ENCODE results near the gene NOX3. TPM values are rescaled to one million over a fixed set of nuclear protein-coding genes. Genes with fewer than 3 reads are reported as not detected.

The NOX3 gene
- total and polyA plus RNA-seq, 10 of the 15 experiments (the other 5 are each of a cell fraction or from before 2014, with no cell fraction given), result not detected

GRCh38 chr6:155408981-155409380 is 46.7 kb downstream of the NOX3 start:
- no peaks in the 10 kb centered on the region for H3K4me1 ChIP-seq (ENCODE audit: control insufficient read depth, insufficient read depth, low read length)
- ChIA-PET SMC1A (ENCODE audit: uncharacterized antibody, unreplicated experiment) (interaction anchor here (0.6 kb wide), 1 partner anchor 1869 kb away, joined by 3 read pairs; no protein-coding TSS in a partner anchor), RAD21 (ENCODE audit: unreplicated experiment) (no interaction called here), CTCF (interaction anchor here (1.4 kb wide), 1 partner anchor 120 kb away, joined by 3 read pairs; no protein-coding TSS in a partner anchor), POLR2A (no interaction called here)
- H3K27me3 ChIP-seq (replicated peaks in 1 of 2; ENCODE audit: control insufficient read depth in 2 of 2, insufficient read depth in 2 of 2, low read length in 1 of 2), result no peaks in the 10 kb centered on the region
- ATAC-seq (no peak), DNase-seq (ENCODE audit: low read depth, low spot score) (no peak), FAIRE-seq (no peak)
- no peaks in the 10 kb centered on the region; the same call in 2 of the 3 replicates for H3K9me3 ChIP-seq (replicated peaks; ENCODE audit: control insufficient read depth, insufficient read depth, low read length)
- no TSS peak for BruUV-seq (replicated peaks)
- in situ Hi-C loops (cut with MboI) (no loop called here), intact Hi-C loops (cut with micrococcal nuclease; ENCODE audit: unreplicated experiment) (no loop called here)
- H3K4me2 ChIP-seq (ENCODE audit: control insufficient read depth, insufficient read depth), result no peak overlapping the region
- no peak for TF ChIP-seq ZNF217 (IDR thresholded peaks at IDR 0.05)
- no peak for TF ChIP-seq IRF3 (IDR thresholded peaks at IDR 0.05)
- TF ChIP-seq E2F4 (IDR thresholded peaks at IDR 0.05; ENCODE audit: low read depth, low read length), result no peak
- TF ChIP-seq NKRF (conservative IDR thresholded peaks at IDR 0.05), result no peak
- TF ChIP-seq POU2F2 (IDR thresholded peaks at IDR 0.05; ENCODE audit: borderline replicate concordance, low read depth, low read length), result no peak
- TF ChIP-seq IRF4 (IDR thresholded peaks at IDR 0.05; ENCODE audit: low read depth, low read length), result no peak
- TF ChIP-seq EZH2 (IDR thresholded peaks at IDR 0.05; ENCODE audit: borderline replicate concordance, control insufficient read depth, low read depth, low read length), result no peak
- no peak for TF ChIP-seq CREM (IDR thresholded peaks at IDR 0.05; ENCODE audit: low read depth)
- no peak for TF ChIP-seq EGR1 (IDR thresholded peaks at IDR 0.05; ENCODE audit: borderline replicate concordance in 1 of 2, low read depth in 2 of 2, low read length in 2 of 2)
- no peak for TF ChIP-seq ESRRA (IDR thresholded peaks at IDR 0.05; ENCODE audit: low read length)
- TF ChIP-seq RAD51 (IDR thresholded peaks at IDR 0.05), result no peak
- H3K4me3 ChIP-seq, result no peak overlapping the region
- H3K9ac ChIP-seq (ENCODE audit: control insufficient read depth, insufficient read depth, low read length), result no peak overlapping the region
- no peak overlapping the region for H3K27ac ChIP-seq (ENCODE audit: control insufficient read depth, insufficient read depth)
- H2AFZ ChIP-seq (ENCODE audit: control insufficient read depth, low read depth, low read length), result no peak overlapping the region
- no peaks in the 10 kb centered on the region for H4K20me1 ChIP-seq (ENCODE audit: control insufficient read depth, insufficient read depth)
- H3K36me3 ChIP-seq (ENCODE audit: control insufficient read depth in 2 of 2, insufficient read depth in 2 of 2, low read length in 1 of 2), result no peaks in the 10 kb centered on the region
- H3K79me2 ChIP-seq (ENCODE audit: control insufficient read depth, insufficient read depth, low read length), result no peaks in the 10 kb centered on the region
- WGBS (ENCODE audit: insufficient coverage, insufficient replicate concordance, low lambda C conversion rate, missing lambda C conversion rate), result 79% methylated on average over 9 of the region's 9 CpGs
